Measurements from ENCODE around the gene LPP.

Gene LPP

GRCh38 chr3:188389711-188390342 lies 235.9 kb downstream of the LPP start:
- Histone ChIP-seq H3K4me3 (replicated peaks; ENCODE audit: insufficient read depth, low read length) (no peak overlapping the region), H3K27ac (replicated peaks) (no peak overlapping the region), H3K27me3 (ENCODE audit: insufficient read depth, poor library complexity, severe bottlenecking) (no peaks in the 10 kb centered on the region)
- peak in 1 of 2 experiments; percentile 26 for DNase-seq (ENCODE audit: low read depth in 1 of 2, low spot score in 1 of 2)
- no peak for TF ChIP-seq GABPA (IDR thresholded peaks at IDR 0.05; ENCODE audit: low read depth)
- no peak for TF ChIP-seq SPI1 (IDR thresholded peaks at IDR 0.05; ENCODE audit: borderline replicate concordance, low read depth)
- TF ChIP-seq CTCF (IDR thresholded peaks at IDR 0.05; ENCODE audit: insufficient read depth, low read length): no peak
- TF ChIP-seq, protein P1, sequence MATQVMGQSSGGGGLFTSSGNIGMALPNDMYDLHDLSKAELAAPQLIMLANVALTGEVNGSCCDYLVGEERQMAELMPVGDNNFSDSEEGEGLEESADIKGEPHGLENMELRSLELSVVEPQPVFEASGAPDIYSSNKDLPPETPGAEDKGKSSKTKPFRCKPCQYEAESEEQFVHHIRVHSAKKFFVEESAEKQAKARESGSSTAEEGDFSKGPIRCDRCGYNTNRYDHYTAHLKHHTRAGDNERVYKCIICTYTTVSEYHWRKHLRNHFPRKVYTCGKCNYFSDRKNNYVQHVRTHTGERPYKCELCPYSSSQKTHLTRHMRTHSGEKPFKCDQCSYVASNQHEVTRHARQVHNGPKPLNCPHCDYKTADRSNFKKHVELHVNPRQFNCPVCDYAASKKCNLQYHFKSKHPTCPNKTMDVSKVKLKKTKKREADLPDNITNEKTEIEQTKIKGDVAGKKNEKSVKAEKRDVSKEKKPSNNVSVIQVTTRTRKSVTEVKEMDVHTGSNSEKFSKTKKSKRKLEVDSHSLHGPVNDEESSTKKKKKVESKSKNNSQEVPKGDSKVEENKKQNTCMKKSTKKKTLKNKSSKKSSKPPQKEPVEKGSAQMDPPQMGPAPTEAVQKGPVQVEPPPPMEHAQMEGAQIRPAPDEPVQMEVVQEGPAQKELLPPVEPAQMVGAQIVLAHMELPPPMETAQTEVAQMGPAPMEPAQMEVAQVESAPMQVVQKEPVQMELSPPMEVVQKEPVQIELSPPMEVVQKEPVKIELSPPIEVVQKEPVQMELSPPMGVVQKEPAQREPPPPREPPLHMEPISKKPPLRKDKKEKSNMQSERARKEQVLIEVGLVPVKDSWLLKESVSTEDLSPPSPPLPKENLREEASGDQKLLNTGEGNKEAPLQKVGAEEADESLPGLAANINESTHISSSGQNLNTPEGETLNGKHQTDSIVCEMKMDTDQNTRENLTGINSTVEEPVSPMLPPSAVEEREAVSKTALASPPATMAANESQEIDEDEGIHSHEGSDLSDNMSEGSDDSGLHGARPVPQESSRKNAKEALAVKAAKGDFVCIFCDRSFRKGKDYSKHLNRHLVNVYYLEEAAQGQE (IDR thresholded peaks at IDR 0.05; ENCODE audit: insufficient replicate concordance, low read depth): no peak
- no peak for TF ChIP-seq POLR2AphosphoS5 (IDR thresholded peaks at IDR 0.05; ENCODE audit: low read depth)

DNA sequence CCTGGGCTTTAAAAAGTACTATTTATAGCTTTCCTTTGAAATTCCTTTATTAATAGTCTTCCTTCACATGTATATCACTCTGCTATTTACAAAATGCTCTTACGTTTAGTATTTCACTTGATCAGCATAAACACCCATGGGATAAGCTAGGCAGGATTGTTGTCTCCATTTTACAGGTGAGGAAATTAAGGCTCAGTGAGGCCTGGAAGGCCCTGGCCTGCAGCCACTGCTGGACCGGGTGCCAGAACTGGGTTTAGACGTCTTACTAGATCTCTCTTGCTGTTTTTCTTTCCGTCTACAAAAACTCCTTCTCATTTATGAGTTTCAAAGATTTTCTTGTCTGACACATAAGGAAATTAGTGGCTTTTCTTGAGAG lies 236.4 kb downstream of the LPP start:
- no peaks in the 10 kb centered on the region for H3K27me3 ChIP-seq (ENCODE audit: insufficient read depth, poor library complexity, severe bottlenecking)
- no peak for DNase-seq (ENCODE audit: low read depth in 1 of 2, low spot score in 1 of 2)
- H3K27ac ChIP-seq (replicated peaks): no peak overlapping the region
- no peak overlapping the region for H3K4me3 ChIP-seq (replicated peaks; ENCODE audit: insufficient read depth, low read length)
- TF ChIP-seq GABPA (IDR thresholded peaks at IDR 0.05; ENCODE audit: low read depth) (no peak), POLR2AphosphoS5 (IDR thresholded peaks at IDR 0.05; ENCODE audit: low read depth) (no peak), SPI1 (IDR thresholded peaks at IDR 0.05; ENCODE audit: borderline replicate concordance, low read depth) (no peak), CTCF (IDR thresholded peaks at IDR 0.05; ENCODE audit: insufficient read depth, low read length) (no peak)
- TF ChIP-seq, protein P1 (IDR thresholded peaks at IDR 0.05; ENCODE audit: insufficient replicate concordance, low read depth): no peak

DNA sequence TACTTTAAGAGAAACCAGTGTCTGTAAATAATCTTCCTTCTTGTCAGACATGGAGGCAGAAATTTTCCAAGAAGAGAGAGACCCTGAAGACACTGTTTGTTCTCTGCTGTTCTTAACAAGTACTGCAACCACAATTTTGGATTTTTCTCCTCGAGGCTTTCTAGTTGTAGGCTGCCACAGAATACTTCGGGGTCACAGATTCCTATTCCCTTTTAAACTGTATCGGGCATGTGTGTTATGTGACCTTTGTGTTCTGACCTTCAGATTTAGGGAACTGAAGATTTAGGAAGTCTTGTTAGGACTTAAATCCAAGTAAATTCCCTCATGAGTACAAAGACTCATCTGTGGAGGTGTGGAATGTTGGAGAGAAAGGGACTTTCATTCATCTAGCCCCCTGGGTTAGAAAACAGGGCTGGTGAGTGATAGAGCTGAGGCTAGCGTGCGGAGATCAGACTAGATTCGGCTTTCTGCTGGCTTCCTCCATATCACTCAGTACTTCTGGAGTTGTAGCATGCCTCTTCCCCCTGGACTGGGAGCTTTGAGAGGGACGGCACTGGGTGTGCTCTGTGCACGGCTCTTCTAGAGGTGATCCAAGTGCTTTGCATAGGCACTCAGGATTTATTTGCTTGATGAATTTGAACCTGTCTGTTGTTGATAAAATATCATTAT lies 237.0 kb downstream of the LPP start:
- TF ChIP-seq SPI1 (IDR thresholded peaks at IDR 0.05; ENCODE audit: borderline replicate concordance, low read depth): no peak
- TF ChIP-seq, protein P1 (IDR thresholded peaks at IDR 0.05; ENCODE audit: insufficient replicate concordance, low read depth): no peak
- no peak for TF ChIP-seq CTCF (IDR thresholded peaks at IDR 0.05; ENCODE audit: insufficient read depth, low read length)
- TF ChIP-seq GABPA (IDR thresholded peaks at IDR 0.05; ENCODE audit: low read depth): no peak
- TF ChIP-seq POLR2AphosphoS5 (IDR thresholded peaks at IDR 0.05; ENCODE audit: low read depth): no peak
- no peak for DNase-seq (ENCODE audit: low read depth in 1 of 2, low spot score in 1 of 2)
- Histone ChIP-seq H3K4me3 (replicated peaks; ENCODE audit: insufficient read depth, low read length) (no peak overlapping the region), H3K27ac (replicated peaks) (no peak overlapping the region), H3K27me3 (ENCODE audit: insufficient read depth, poor library complexity, severe bottlenecking) (no peaks in the 10 kb centered on the region)
